HG03280 (cell line): ENCODE data around the gene DOCK1.

ENCODE experiments used
- ATAC-seq: cut with Tn5 transposase; IDR thresholded peaks from one replicate; pipeline ENCODE4 v1.9.1; 2021; ENCODE audit warnings: mild to moderate bottlenecking, moderate library complexity; ENCODE audit not compliant: unreplicated experiment

DOCK1 gene

GRCh38 chr10:127158662-127159061 lies 253.4 kb downstream of the DOCK1 start:
- no peak for ATAC-seq

- no peak for ATAC-seq
Observed at GRCh38 chr10:127159648-127160245, 254.5 kb downstream of the DOCK1 start.

- no peak for ATAC-seq
Observed at GRCh38 chr10:127161482-127161881, 256.3 kb downstream of the DOCK1 start.

GRCh38 chr10:127162841-127163240 lies 257.6 kb downstream of the DOCK1 start:
- no peak for ATAC-seq

- ATAC-seq: no peak
Observed at GRCh38 chr10:127168261-127168660, 263.0 kb downstream of the DOCK1 start.

GRCh38 chr10:127174866-127175265 lies 269.6 kb downstream of the DOCK1 start:
- ATAC-seq: no peak

GRCh38 chr10:127175357-127176110 lies 270.3 kb downstream of the DOCK1 start:
- ATAC-seq: no peak

- ATAC-seq: no peak
Observed at GRCh38 chr10:127176649-127177048, 271.4 kb downstream of the DOCK1 start.

- ATAC-seq: no peak
Observed at GRCh38 chr10:127179612-127180250, 274.5 kb downstream of the DOCK1 start.

GRCh38 chr10:127182161-127182560 lies 276.9 kb downstream of the DOCK1 start:
- ATAC-seq: no peak

- ATAC-seq: no peak
Observed at GRCh38 chr10:127184582-127184981, 279.4 kb downstream of the DOCK1 start.

GRCh38 chr10:127186813-127187212 lies 281.6 kb downstream of the DOCK1 start:
- ATAC-seq: no peak

- no peak for ATAC-seq
Observed at GRCh38 chr10:127189226-127189625, 284.0 kb downstream of the DOCK1 start.

- no peak for ATAC-seq
Observed at GRCh38 chr10:127190427-127190826, 285.2 kb downstream of the DOCK1 start.

- no peak for ATAC-seq
Observed at GRCh38 chr10:127193125-127193524, 287.9 kb downstream of the DOCK1 start.

GRCh38 chr10:127194111-127194510 lies 288.9 kb downstream of the DOCK1 start:
- no peak for ATAC-seq

GRCh38 chr10:127194599-127194998 lies 289.4 kb downstream of the DOCK1 start:
- no peak for ATAC-seq

- ATAC-seq: no peak
Observed at GRCh38 chr10:127195041-127195506, 289.8 kb downstream of the DOCK1 start.

GRCh38 chr10:127195571-127196281 lies 290.5 kb downstream of the DOCK1 start:
- no peak for ATAC-seq

GRCh38 chr10:127196282-127197153 lies 291.3 kb downstream of the DOCK1 start, which contains the start of gene INSYN2A:
Gene INSYN2A (minus strand): TSS chr10:127196591. CDS start chr10:127176395, 20,196 bp downstream.
- ATAC-seq: no peak
